ENCODE data around the gene PLA2G6.

DNA sequence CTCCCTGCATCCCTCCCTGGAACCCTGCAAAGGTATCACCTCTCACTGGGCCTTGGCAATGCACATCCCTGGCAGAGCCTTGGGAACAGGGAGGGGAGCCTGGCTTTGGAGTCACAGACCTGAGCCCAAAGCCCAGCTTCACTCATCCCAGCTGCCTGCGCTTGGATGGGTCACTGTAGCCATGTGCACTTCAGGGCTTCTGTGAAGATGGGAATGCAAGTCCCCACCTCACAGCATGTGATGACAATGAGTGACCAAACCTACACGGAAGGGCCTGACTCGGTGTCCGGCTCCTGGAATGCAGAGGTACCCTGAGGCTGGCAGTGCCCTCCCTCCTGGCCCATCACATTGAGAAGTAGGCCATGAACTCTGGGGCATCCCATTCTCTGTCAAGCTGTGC lies 48.3 kb downstream of the PLA2G6 start:
- TF ChIP-seq, protein P1, sequence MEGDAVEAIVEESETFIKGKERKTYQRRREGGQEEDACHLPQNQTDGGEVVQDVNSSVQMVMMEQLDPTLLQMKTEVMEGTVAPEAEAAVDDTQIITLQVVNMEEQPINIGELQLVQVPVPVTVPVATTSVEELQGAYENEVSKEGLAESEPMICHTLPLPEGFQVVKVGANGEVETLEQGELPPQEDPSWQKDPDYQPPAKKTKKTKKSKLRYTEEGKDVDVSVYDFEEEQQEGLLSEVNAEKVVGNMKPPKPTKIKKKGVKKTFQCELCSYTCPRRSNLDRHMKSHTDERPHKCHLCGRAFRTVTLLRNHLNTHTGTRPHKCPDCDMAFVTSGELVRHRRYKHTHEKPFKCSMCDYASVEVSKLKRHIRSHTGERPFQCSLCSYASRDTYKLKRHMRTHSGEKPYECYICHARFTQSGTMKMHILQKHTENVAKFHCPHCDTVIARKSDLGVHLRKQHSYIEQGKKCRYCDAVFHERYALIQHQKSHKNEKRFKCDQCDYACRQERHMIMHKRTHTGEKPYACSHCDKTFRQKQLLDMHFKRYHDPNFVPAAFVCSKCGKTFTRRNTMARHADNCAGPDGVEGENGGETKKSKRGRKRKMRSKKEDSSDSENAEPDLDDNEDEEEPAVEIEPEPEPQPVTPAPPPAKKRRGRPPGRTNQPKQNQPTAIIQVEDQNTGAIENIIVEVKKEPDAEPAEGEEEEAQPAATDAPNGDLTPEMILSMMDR (IDR thresholded peaks at IDR 0.05) = no peak
- TF ChIP-seq POLR2A (IDR thresholded peaks at IDR 0.05) = no peak
